Measurements from ENCODE around the gene EPS8L2. TPM values are rescaled to one million over a fixed set of nuclear protein-coding genes. Genes with fewer than 3 reads are reported as not detected.

The EPS8L2 gene
- total RNA-seq, 1 experiment from 2014 or later: 1.8 TPM

- DNase-seq (ENCODE audit: low read depth): peak; percentile 59
Measured at GRCh38 chr11:762421-763072, 56.5 kb downstream of the EPS8L2 start.

DNA sequence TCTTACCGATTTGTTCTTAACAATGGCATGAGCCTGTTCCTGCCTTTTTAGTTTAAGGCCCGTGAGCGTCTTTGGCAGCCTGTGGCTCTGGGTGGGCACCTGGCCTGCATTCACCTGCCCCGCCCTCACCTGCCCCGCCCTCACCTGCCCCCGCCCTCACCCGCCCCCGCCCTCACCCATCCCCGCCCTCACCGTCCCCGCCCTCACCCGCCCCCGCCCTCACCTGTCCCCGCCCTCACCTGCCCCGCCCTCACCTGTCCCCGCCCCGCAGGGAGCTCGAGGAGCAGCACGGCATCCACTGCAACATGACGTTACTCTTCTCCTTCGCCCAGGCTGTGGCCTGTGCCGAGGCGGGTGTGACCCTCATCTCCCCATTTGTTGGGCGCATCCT, 57.0 kb downstream of the EPS8L2 start:
- DNase-seq (ENCODE audit: low read depth): no peak

DNA sequence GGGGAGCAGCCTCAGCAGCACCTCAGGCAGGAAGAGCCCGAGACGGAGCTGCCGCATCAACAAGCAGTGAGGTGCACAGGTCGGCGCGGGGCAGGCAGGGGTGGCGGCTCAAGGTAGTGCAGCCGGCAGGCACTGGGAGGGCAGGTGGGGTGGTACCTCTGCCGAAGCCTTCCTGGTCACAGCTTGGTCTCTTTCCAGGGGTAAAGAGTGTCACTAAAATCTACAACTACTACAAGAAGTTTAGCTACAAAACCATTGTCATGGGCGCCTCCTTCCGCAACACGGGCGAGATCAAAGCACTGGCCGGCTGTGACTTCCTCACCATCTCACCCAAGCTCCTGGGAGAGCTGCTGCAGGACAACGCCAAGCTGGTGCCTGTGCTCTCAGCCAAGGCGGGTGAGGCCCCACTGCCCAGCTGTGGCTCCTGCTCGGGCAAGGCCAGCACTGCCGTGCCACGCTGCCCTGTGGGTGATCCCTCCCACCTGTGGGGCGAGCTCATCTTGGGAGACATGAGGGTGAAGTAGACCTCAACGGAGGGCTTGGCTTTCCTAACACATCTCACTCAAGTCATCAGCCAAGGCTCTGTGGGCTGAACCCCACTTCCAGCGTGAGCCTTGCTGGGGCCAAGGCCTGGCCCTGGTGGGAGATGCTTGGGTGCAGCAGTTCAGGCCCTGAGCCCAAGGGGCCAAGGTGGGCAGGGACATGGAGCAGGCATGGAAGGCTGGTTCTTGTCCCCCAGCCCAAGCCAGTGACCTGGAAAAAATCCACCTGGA, 57.7 kb downstream of the EPS8L2 start:
- DNase-seq (ENCODE audit: low read depth): no peak

DNA sequence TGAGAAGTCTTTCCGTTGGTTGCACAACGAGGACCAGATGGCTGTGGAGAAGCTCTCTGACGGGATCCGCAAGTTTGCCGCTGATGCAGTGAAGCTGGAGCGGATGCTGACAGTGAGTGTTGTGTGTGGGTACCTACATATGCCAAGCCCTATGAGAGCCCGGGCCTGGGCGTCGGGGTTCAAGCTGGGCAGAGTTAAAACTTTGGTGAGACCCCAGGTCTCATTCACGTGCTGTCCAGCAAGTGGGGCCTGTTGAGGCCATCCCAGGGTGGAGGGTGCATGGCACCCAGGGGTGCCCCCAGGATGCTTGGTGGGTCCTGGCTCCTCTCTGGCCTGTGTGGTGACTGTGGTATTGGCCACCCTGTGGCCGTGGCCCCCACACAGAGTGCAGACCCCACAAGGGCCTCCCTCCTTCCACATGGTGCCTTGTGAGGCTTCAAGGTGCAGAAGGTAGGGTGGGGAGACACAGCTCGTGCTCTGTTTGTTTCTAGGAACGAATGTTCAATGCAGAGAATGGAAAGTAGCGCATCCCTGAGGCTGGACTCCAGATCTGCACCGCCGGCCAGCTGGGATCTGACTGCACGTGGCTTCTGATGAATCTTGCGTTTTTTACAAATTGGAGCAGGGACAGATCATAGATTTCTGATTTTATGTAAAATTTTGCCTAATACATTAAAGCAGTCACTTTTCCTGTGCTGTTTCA, 58.4 kb downstream of the EPS8L2 start:
- no peak for DNase-seq (ENCODE audit: low read depth)

DNA sequence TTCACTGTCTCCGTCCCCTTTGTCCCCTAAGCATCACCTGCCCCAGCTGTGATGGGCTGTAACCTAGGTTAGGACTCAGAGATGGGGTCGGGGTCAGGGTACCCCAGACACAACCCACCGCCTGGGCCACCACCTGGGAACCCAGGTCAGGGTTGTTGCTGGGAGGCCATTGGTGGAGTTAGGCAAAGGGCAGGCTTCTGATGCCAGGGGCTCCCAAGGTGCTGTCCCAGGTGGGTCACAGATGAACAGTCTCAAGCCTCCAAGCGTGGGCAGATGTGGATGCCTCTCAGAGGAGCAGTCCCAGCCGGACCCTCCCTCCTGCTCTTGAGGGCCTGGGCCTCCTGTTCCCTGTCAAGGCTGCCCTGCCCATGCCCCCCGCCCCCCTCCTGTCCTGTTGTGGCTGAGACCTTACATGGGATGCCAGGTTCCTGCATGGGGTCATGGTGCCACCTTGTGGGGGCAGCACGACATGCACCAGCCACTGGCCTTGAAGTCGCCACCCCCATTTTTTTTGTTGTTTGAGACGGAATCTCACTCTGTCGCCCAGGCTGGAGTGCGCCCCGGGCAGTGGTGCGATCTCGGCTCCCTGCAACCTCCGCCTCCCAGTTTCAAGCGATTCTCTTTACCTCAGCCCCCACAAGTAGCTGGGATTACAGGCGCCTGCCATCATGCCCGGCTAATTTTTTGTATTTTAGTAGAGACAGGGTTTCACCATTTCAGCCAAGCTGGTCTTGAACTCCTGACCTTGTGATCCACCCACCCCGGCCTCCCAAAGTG, 59.2 kb downstream of the EPS8L2 start:
- DNase-seq (ENCODE audit: low read depth): peak; percentile 67

DNA sequence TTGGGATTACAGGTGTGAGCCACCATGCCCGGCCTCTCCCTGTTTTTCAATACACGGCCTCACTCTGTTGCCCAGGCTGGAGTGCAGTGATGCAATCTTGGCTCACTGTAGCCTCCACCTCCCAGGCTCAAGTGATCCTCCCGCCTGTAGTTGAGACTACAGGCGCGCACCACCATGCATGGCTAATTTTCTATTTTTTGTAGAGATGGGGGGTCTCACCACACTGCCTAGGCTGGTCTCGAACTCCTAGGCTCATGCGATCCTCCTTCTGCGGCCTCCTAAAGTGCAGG, 59.7 kb downstream of the EPS8L2 start:
- no peak for DNase-seq (ENCODE audit: low read depth)

DNA sequence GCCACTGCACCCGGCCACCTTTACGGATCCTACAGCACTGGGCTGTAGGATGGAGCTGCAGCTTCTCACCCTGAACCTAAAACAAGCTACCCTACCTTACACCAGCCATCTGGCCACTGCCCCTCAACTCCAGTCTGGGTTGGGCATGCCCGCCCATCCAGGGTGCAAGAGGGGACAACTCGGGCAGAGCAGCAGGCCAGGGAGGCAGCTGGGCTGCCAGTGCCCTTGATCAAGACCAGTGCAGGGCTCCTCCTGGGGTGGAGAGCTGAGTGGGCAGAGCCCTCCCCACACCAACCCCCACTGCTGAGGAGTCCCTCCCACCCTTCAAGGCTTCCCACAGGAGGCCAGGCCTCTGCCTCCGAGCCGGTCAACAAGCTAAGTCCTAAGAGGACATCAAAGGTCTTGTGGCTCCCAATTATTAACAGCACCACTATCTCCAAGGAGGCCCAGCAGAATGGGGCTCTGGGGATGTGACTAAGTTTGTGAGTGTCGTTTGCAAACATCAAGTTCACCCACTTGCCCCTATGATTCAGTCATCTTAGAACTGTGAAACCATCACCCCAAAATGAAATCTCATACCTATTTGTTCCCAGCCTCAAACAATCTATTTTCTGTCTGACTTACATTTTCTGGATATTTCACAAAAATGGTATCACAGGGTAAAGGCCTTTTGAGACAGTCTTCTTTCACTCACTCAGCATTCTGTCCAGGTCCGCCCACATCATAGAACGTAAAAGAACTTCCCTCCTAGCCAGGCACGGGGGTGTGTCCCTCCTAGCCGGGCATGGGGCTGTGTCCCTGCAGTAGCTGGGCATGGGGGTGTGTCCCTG, 60.3 kb downstream of the EPS8L2 start:
- no peak for DNase-seq (ENCODE audit: low read depth)

DNA sequence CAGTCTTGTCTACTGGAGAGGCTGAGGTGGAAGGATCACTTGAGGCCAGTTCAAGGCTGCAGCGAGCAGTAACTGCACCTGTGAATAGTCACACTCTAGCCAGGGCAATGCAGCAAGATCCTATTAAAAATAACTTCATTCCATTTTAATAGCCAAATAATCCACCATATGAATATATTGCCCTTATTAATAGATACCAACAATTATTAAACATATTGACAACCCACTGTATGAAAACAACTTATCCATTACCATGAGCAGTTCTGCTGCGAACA, 60.8 kb downstream of the EPS8L2 start:
- DNase-seq (ENCODE audit: low read depth): no peak

DNA sequence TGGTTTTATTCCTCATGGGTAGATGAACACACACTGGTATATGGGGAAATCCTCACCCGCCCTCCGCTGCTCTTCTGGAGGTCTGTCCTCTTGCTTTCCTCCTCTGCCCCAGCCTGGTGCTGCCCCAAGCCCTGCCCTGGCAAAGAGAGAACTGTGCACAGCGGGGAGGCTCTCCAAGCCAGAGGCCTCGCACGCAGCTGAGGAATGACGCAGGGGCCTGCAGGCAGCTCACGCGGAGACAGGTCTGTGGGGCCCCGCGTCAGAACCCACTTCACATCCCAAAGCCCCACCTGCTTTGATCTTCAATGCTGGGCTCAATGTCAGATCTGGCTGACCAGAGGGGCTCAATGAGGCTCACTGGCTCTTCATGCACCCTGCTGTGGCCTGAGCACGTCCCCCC, 61.2 kb downstream of the EPS8L2 start:
- no peak for DNase-seq (ENCODE audit: low read depth)

GRCh38 chr11:769887-770641, 64.0 kb downstream of the EPS8L2 start:
- no peak for DNase-seq (ENCODE audit: low read depth)

- DNase-seq (ENCODE audit: low read depth): no peak
Measured at GRCh38 chr11:770642-771616, 64.9 kb downstream of the EPS8L2 start.

DNA sequence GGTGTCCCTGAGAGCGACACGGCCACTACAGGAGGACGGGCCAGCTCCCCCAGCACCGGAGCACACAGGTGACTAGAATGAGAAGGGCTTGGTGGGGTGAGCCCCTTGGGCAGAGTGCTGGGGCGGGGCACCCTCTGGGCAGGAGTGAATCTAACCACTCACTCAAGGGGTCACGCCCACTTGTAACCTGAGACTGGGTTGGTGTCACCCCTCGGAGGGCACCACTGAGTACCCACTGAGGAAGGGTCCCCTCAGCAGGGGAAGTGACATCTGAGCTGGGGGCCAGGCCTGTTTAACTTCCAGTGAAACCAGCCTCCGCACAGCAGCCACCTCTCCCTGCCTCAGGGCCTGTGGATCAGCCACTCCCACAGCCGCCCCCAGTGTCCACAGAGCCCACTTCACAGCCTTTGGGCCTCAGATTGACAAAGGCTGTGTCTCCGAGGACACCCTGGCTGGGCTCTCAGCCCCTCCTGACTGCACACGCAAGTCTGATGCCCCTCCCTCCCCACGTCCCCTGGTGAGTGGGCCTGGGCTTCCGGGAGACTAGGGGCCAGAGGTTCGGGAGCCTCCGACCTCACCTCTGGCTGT, 65.7 kb downstream of the EPS8L2 start:
- no peak for DNase-seq (ENCODE audit: low read depth)

DNA sequence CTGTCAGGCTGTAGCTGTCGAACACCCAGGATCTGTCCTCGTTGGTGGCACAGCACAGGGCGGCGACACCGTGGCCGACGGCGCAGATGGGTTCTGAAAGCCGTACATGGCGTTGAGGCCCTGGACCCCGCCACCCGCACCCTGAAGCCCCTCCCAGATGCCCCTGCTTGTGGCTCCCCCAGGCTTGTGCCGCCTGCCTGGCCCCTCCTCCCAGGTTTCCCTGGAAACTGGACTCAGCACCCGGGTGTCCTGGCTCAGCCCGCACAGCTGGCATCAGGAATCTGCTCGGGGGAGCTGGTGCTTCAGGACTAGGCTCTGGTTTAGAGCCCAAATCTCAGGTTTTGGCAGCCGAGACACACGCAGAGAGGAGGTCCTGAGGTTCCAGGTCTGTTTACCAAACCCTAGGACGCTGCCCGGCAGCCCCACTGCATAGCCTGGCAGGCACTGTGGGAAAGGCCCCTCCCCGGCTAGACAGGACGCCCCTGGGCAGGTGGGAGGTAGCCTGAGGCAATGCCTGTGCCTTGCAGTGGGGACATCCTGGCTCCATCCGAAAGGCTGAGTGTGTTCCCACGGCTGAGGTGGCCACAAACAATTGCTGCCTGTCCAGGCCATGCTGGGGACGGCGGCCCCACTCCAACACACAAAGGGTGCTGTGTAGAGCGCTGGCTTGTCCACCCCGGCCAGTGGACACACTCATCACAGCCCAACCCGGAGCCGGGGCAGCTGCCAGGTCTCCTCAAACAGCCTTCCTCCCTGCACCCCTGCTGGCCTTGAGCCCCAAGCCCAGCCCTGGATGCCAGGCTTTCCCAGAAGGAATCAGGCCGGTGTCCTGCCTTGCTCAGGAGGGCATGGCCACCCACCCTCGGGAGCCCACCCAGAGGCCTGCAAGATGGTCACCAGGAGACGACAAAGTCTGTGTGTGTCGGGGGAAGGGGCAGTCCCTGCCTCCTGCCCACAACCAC, 66.7 kb downstream of the EPS8L2 start:
- no peak for DNase-seq (ENCODE audit: low read depth)

DNA sequence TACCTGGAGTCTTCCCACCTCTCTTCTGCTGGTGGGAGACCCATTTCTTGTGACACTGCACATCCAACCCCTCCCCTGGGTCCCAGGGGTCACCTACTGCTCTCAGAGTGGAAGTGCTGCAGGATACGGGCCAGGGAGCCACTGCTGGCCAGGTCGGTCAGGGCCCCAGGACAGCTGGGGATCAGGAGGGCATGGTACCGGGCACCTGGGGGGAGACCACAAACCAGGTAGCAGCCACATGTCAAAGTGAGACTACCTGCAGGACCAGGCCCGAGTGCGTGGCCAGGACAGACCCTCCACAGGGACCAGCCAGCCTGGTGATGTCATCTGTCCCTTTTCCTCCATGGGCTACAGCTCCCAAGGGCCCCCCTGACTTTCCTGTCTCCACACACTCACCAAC, 67.4 kb downstream of the EPS8L2 start:
- no peak for DNase-seq (ENCODE audit: low read depth)

GRCh38 chr11:773830-774229, 67.8 kb downstream of the EPS8L2 start:
- no peak for DNase-seq (ENCODE audit: low read depth)

GRCh38 chr11:774873-775592, 69.0 kb downstream of the EPS8L2 start:
- peak; percentile 33 for DNase-seq (ENCODE audit: low read depth)

- no peak for DNase-seq (ENCODE audit: low read depth)
Measured at GRCh38 chr11:776263-776560, 70.2 kb downstream of the EPS8L2 start.
